MCF 10A (cell line): Measurements from ENCODE around the gene GREB1L. TPM values are rescaled to one million over a fixed set of nuclear protein-coding genes. Genes with fewer than 3 reads are reported as not detected.
"Not testable (repeated sequence)": the region's sequence is repeated elsewhere in the genome, so short reads cannot be mapped to it uniquely, and the experiment has no call there.

Experiments used
- BruUV-seq: library from RNA; stranded (reverse); fragments of 400-500 nt; replicated peaks from 2 replicates; lab custom pipeline; 2021; lab: Mats Ljungman, UMichigan
- CTCF ChIA-PET: fragments of 300-600 bp; sonication (Branson Sonifier 250); formaldehyde crosslinking; extraction: SDS; loops from one replicate; lab custom pipeline; 2021; ENCODE audit warnings: antibody characterized with exemption, inconsistent platforms; lab: Yijun Ruan, JAX
- POLR2A ChIA-PET: fragments of 300-600, 350-650 bp; sonication (Branson Sonifier 250); formaldehyde crosslinking; extraction: SDS; loops from one replicate; lab custom pipeline; 2020; ENCODE audit warnings: antibody characterized with exemption, inconsistent platforms; lab: Yijun Ruan, JAX
- DNase-seq: peaks from one replicate; pipeline ENCODE4 v3.0.0-alpha.2; 2018; ENCODE audit not compliant: unreplicated experiment
- H3K27ac Mint-ChIP-seq: one replicate; pipeline ENCODE4 v1.8.0; 2022; ENCODE audit warnings: mild to moderate bottlenecking, low read depth, mixed read lengths; ENCODE audit not compliant: unreplicated experiment
- H3K27me3 Mint-ChIP-seq: one replicate; pipeline ENCODE4 v1.8.0; 2022; ENCODE audit warnings: mixed read lengths; ENCODE audit not compliant: insufficient read depth, unreplicated experiment
- H3K36me3 Mint-ChIP-seq: one replicate; pipeline ENCODE4 v1.8.0; 2022; ENCODE audit warnings: mild to moderate bottlenecking, moderate library complexity, mixed read lengths; ENCODE audit not compliant: insufficient read depth, unreplicated experiment
- H3K4me1 Mint-ChIP-seq: one replicate; pipeline ENCODE4 v1.8.0; 2022; ENCODE audit warnings: mixed read lengths; ENCODE audit not compliant: insufficient read depth, unreplicated experiment
- H3K4me3 Mint-ChIP-seq: one replicate; pipeline ENCODE4 v1.8.0; 2022; ENCODE audit warnings: mild to moderate bottlenecking, moderate library complexity, mixed read lengths; ENCODE audit not compliant: unreplicated experiment
- H3K9me3 Mint-ChIP-seq: one replicate; pipeline ENCODE4 v1.8.0; 2022; ENCODE audit warnings: mixed read lengths; ENCODE audit not compliant: unreplicated experiment
- CTCF ChIP-seq: fragments of 200-600 bp; IDR thresholded peaks from one replicate; pipeline ENCODE4 v1.8.0; 2022; ENCODE audit warnings: antibody characterized with exemption, mild to moderate bottlenecking; ENCODE audit not compliant: unreplicated experiment
- intact Hi-C: fragments of 100-400 bp; cut with micrococcal nuclease; formaldehyde crosslinking; loops from 2 replicates; pipeline ENCODE4 v1.14.1; 2022
- total RNA-seq: library from RNA; stranded (reverse); gene quantifications from 2 replicates; pipeline ENCODE4 v1.2.3, GENCODE V29; 2022

Gene GREB1L
- total RNA-seq, 1 experiment from 2014 or later, result 9.4 TPM

DNA sequence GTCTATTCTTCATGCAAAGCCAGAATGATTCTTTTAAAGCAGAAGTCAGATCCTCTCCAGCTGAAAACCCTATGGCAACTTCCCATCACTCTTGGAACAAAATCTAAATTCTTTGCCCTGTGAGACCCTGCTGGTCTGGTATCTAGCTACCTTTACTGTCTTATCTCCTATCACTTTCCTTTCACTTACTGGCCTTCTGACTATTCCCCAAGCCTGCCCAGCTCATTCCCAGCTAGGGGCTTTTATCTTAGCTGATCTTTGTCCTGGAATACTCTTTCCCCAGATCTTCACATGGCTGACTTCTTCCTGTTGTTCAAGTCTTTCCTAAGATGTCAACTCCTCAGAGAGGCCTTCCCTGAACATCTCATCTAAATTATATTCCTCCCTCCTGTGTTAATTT is 63.6 kb downstream of the GREB1L start:
- Mint-ChIP-seq H3K27me3 (no peaks in the 10 kb centered on the region), H3K27ac (no peak overlapping the region), H3K9me3 (no peaks in the 10 kb centered on the region), H3K36me3 (no peaks in the 10 kb centered on the region), H3K4me1 (peaks cover 10% of the 10 kb centered on the region), H3K4me3 (no peak overlapping the region)
- DNase-seq, result no peak
- ChIA-PET POLR2A (no interaction called here), CTCF (no interaction called here)
- no peak for TF ChIP-seq CTCF
- intact Hi-C loops, result no loop called here
- BruUV-seq, result no TSS peak

GRCh38 chr18:21306368-21306767 is 64.3 kb downstream of the GREB1L start:
- peaks cover 6% of the 10 kb centered on the region for H3K4me1 Mint-ChIP-seq
- POLR2A ChIA-PET, result no interaction called here
- H3K9me3 Mint-ChIP-seq, result no peaks in the 10 kb centered on the region
- no peak overlapping the region for H3K4me3 Mint-ChIP-seq
- CTCF ChIA-PET, result no interaction called here
- no peak for TF ChIP-seq CTCF
- H3K36me3 Mint-ChIP-seq, result no peaks in the 10 kb centered on the region
- no peak for DNase-seq
- H3K27ac Mint-ChIP-seq, result no peak overlapping the region
- BruUV-seq, result no TSS peak
- intact Hi-C loops, result no loop called here
- H3K27me3 Mint-ChIP-seq, result no peaks in the 10 kb centered on the region

- intact Hi-C loops, result no loop called here
- Mint-ChIP-seq H3K27ac (no peak overlapping the region), H3K4me1 (peaks cover 6% of the 10 kb centered on the region), H3K27me3 (no peaks in the 10 kb centered on the region), H3K36me3 (no peaks in the 10 kb centered on the region), H3K9me3 (no peaks in the 10 kb centered on the region), H3K4me3 (no peak overlapping the region)
- no peak for DNase-seq
- ChIA-PET CTCF (no interaction called here), POLR2A (interaction anchor here (0.6 kb wide), 1 partner anchor 61 kb away, joined by 5 read pairs; no protein-coding TSS in a partner anchor)
- BruUV-seq, result no TSS peak
- TF ChIP-seq CTCF, result no peak
These were observed 65.5 kb downstream of the GREB1L start for GRCh38 chr18:21307578-21307977.

- no peaks in the 10 kb centered on the region for H3K27me3 Mint-ChIP-seq
- intact Hi-C loops, result no loop called here
- H3K27ac Mint-ChIP-seq, result no peak overlapping the region
- H3K9me3 Mint-ChIP-seq, result no peaks in the 10 kb centered on the region
- CTCF ChIA-PET, result no interaction called here
- TF ChIP-seq CTCF, result no peak
- POLR2A ChIA-PET, result no interaction called here
- H3K4me3 Mint-ChIP-seq, result no peak overlapping the region
- H3K4me1 Mint-ChIP-seq, result peaks cover 11% of the 10 kb centered on the region
- no peak for DNase-seq
- no TSS peak for BruUV-seq
- H3K36me3 Mint-ChIP-seq, result no peaks in the 10 kb centered on the region
These were observed 67.2 kb downstream of the GREB1L start for GRCh38 chr18:21309248-21309647.

DNA sequence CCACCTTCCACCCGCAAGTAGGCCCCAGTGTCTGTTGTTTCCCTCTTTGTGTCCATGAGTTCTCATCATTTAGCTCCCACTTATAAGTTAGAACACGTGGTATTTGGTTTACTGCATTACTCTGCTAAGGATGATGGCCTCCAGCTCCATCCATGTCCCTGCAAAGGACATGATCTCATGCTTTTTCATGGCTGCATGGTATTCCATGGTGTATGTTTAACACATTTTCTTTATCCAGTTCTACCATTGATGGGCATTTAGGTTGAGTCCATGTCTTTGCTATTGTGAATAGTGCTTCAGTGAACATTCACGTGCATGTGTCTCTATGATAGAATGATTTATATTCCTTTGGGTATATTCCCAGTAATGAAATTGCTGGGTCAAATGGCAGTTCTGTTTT is 69.9 kb downstream of the GREB1L start:
- BruUV-seq, H3K4me3 Mint-ChIP-seq, H3K27ac Mint-ChIP-seq, DNase-seq, H3K36me3 Mint-ChIP-seq, intact Hi-C loops, H3K27me3 Mint-ChIP-seq, H3K9me3 Mint-ChIP-seq: not testable (repeated sequence)
- H3K4me1 Mint-ChIP-seq, result peaks cover 19% of the 10 kb centered on the region
- POLR2A ChIA-PET, result interaction anchor here (0.8 kb wide), 1 partner anchor 770 kb away, joined by 3 read pairs; no protein-coding TSS in a partner anchor
- CTCF ChIA-PET, result interaction anchor here (0.6 kb wide), 1 partner anchor 128 kb away, joined by 3 read pairs; no protein-coding TSS in a partner anchor
